Smooth muscle cell (in vitro differentiated cells): ENCODE measurements around the gene ATG2A. TPM values are rescaled to one million over a fixed set of nuclear protein-coding genes. Genes with fewer than 3 reads are reported as not detected.

Experiments used
- DNase-seq: peaks from one replicate; lab custom pipeline; 2025; ENCODE audit not compliant: unreplicated experiment; lab: John Stamatoyannopoulos, UW
- H2AFZ ChIP-seq: fragments of 200-600 bp; sonication (generic); 2 replicates; pipeline ENCODE4 v1.6.0; 2016; ENCODE audit warnings: antibody characterized with exemption, low read depth, mild to moderate bottlenecking
- H3F3A ChIP-seq: fragments of 200-600 bp; sonication (generic); 2 replicates; pipeline ENCODE4 v1.6.0; 2017; ENCODE audit warnings: antibody characterized with exemption, low read depth
- H3K27ac ChIP-seq: fragments of 200-600 bp; sonication (generic); 2 replicates; pipeline ENCODE4 v1.5.1; 2016; ENCODE audit warnings: low read depth, mild to moderate bottlenecking
- H3K27me3 ChIP-seq: fragments of 200-600 bp; sonication (generic); 2 replicates; pipeline ENCODE4 v1.6.1; 2016; ENCODE audit warnings: low read depth, mild to moderate bottlenecking
- H3K36me3 ChIP-seq: fragments of 200-600 bp; sonication (generic); 2 replicates; pipeline ENCODE4 v1.5.1; 2016; ENCODE audit warnings: low read depth
- H3K4me1 ChIP-seq: fragments of 200-600 bp; sonication (generic); 2 replicates; pipeline ENCODE4 v1.5.1; 2016; ENCODE audit warnings: low read depth
- H3K4me2 ChIP-seq: fragments of 200-600 bp; sonication (generic); 2 replicates; pipeline ENCODE4 v1.6.0; 2016; ENCODE audit warnings: mild to moderate bottlenecking
- H3K4me3 ChIP-seq: fragments of 200-600 bp; sonication (generic); 2 replicates; pipeline ENCODE4 v1.5.1; 2016; ENCODE audit warnings: mild to moderate bottlenecking
- H3K79me2 ChIP-seq: fragments of 200-600 bp; sonication (generic); 2 replicates; pipeline ENCODE4 v1.6.0; 2016; ENCODE audit warnings: low read depth, mild to moderate bottlenecking
- H3K9ac ChIP-seq: fragments of 200-600 bp; sonication (generic); 2 replicates; pipeline ENCODE4 v1.6.0; 2016; ENCODE audit warnings: low read depth
- H3K9me3 ChIP-seq: fragments of 200-600 bp; sonication (generic); replicated peaks from 2 replicates; pipeline ENCODE4 v1.5.1; 2016; ENCODE audit warnings: low read depth
- H4K20me1 ChIP-seq: fragments of 200-600 bp; sonication (generic); 2 replicates; pipeline ENCODE4 v1.6.0; 2016; ENCODE audit warnings: low read depth
- CTCF ChIP-seq: fragments of 200-600 bp; sonication (generic); IDR thresholded peaks from 2 replicates; pipeline ENCODE4 v1.5.1; 2017; ENCODE audit warnings: borderline replicate concordance, mild to moderate bottlenecking, antibody characterized with exemption; ENCODE audit not compliant: insufficient read depth, poor library complexity, severe bottlenecking
- WGBS: methylation state at CpG from one replicate; pipeline ENCODE4 v1.1.7; 2016; ENCODE audit warnings: low lambda C conversion rate; 5-methylcytosine and 5-hydroxymethylcytosine counted together
- polyA plus RNA-seq: library from polyadenylated mRNA; unstranded; fragments of >200 nt; fragmentation: Nextera tagmentation; extraction: Ambion mirVana; gene quantifications from 2 replicates; pipeline ENCODE4 v1.2.1, GENCODE V29; 2016
- total RNA-seq: library from RNA; depleted of rRNA; stranded (reverse); fragments of >200 nt; gene quantifications from 2 replicates; pipeline ENCODE4 v1.2.3, GENCODE V29; 2014

Gene ATG2A
- total and polyA plus RNA-seq, 2 experiments from 2014 or later: 4.9 to 6.2 TPM

- no peaks in the 10 kb centered on the region for H3K36me3 ChIP-seq
- peak overlapping the region; percentile 82 for H3K27ac ChIP-seq
- no peak overlapping the region for H3K4me3 ChIP-seq
- H3F3A ChIP-seq: peaks cover 16% of the 10 kb centered on the region
- peaks cover 6% of the 10 kb centered on the region for H3K4me1 ChIP-seq
- H3K79me2 ChIP-seq: peaks cover 41% of the 10 kb centered on the region
- H3K9me3 ChIP-seq: no peaks in the 10 kb centered on the region
- no peak overlapping the region for H3K4me2 ChIP-seq
- WGBS: 99% methylated on average over 6 of the region's 6 CpGs
- no peaks in the 10 kb centered on the region for H3K27me3 ChIP-seq
- H2AFZ ChIP-seq: no peak overlapping the region
- DNase-seq: no peak
- H4K20me1 ChIP-seq: peaks cover 42% of the 10 kb centered on the region
- no peak for TF ChIP-seq CTCF
- no peak overlapping the region for H3K9ac ChIP-seq
These were observed 59.5 kb downstream of the ATG2A start for GRCh38 chr11:64857485-64857884.

GRCh38 chr11:64856382-64857227, 60.4 kb downstream of the ATG2A start:
- Histone ChIP-seq H3K27ac (peak overlapping the region; percentile 82), H3K4me2 (peak overlapping the region; percentile 53), H2AFZ (no peak overlapping the region), H4K20me1 (peaks cover 33% of the 10 kb centered on the region), H3F3A (peaks cover 16% of the 10 kb centered on the region), H3K4me1 (no peaks in the 10 kb centered on the region), H3K79me2 (peaks cover 32% of the 10 kb centered on the region), H3K27me3 (no peaks in the 10 kb centered on the region), H3K36me3 (no peaks in the 10 kb centered on the region), H3K9me3 (no peaks in the 10 kb centered on the region), H3K4me3 (no peak overlapping the region), H3K9ac (peak overlapping the region; percentile 50)
- DNase-seq: peak; percentile 37
- TF ChIP-seq CTCF: no peak
- WGBS: 69% methylated on average over 20 of the region's 20 CpGs

GRCh38 chr11:64855596-64856304, 61.3 kb downstream of the ATG2A start:
- Histone ChIP-seq H3K36me3 (no peaks in the 10 kb centered on the region), H3K27ac (peak overlapping the region; percentile 82), H3K9ac (peak overlapping the region; percentile 50), H3K79me2 (peaks cover 26% of the 10 kb centered on the region), H3K4me2 (peak overlapping the region; percentile 53), H2AFZ (no peak overlapping the region), H3K27me3 (no peaks in the 10 kb centered on the region), H3K9me3 (no peaks in the 10 kb centered on the region), H3F3A (peaks cover 16% of the 10 kb centered on the region), H3K4me1 (no peaks in the 10 kb centered on the region), H4K20me1 (peaks cover 27% of the 10 kb centered on the region), H3K4me3 (no peak overlapping the region)
- WGBS: 81% methylated on average over 15 of the region's 22 CpGs
- DNase-seq: no peak
- no peak for TF ChIP-seq CTCF
